ENCODE results near the gene PPFIA3.

GRCh38 chr19:49135686-49136085 lies 16.3 kb downstream of the PPFIA3 start:
- TF ChIP-seq CTCF (IDR thresholded peaks at IDR 0.05) (no peak), POLR2A (IDR thresholded peaks at IDR 0.05) (no peak)

Measured in body of pancreas (tissue), 4 donors.